Smooth muscle cell (in vitro differentiated cells): ENCODE data around the gene BOLA1. TPM values are rescaled to one million over a fixed set of nuclear protein-coding genes. Genes with fewer than 3 reads are reported as not detected.
"Not testable (repeated sequence)": the region's sequence is repeated elsewhere in the genome, so short reads cannot be mapped to it uniquely, and the experiment has no call there.

Experiments used
- DNase-seq: peaks from one replicate; lab custom pipeline; 2025; ENCODE audit not compliant: unreplicated experiment; lab: John Stamatoyannopoulos, UW
- H2AFZ ChIP-seq: fragments of 200-600 bp; sonication (generic); 2 replicates; pipeline ENCODE4 v1.6.0; 2016; ENCODE audit warnings: antibody characterized with exemption, low read depth, mild to moderate bottlenecking
- H3F3A ChIP-seq: fragments of 200-600 bp; sonication (generic); 2 replicates; pipeline ENCODE4 v1.6.0; 2017; ENCODE audit warnings: antibody characterized with exemption, low read depth
- H3K27ac ChIP-seq: fragments of 200-600 bp; sonication (generic); 2 replicates; pipeline ENCODE4 v1.5.1; 2016; ENCODE audit warnings: low read depth, mild to moderate bottlenecking
- H3K27me3 ChIP-seq: fragments of 200-600 bp; sonication (generic); 2 replicates; pipeline ENCODE4 v1.6.1; 2016; ENCODE audit warnings: low read depth, mild to moderate bottlenecking
- H3K36me3 ChIP-seq: fragments of 200-600 bp; sonication (generic); 2 replicates; pipeline ENCODE4 v1.5.1; 2016; ENCODE audit warnings: low read depth
- H3K4me1 ChIP-seq: fragments of 200-600 bp; sonication (generic); 2 replicates; pipeline ENCODE4 v1.5.1; 2016; ENCODE audit warnings: low read depth
- H3K4me2 ChIP-seq: fragments of 200-600 bp; sonication (generic); 2 replicates; pipeline ENCODE4 v1.6.0; 2016; ENCODE audit warnings: mild to moderate bottlenecking
- H3K4me3 ChIP-seq: fragments of 200-600 bp; sonication (generic); 2 replicates; pipeline ENCODE4 v1.5.1; 2016; ENCODE audit warnings: mild to moderate bottlenecking
- H3K79me2 ChIP-seq: fragments of 200-600 bp; sonication (generic); 2 replicates; pipeline ENCODE4 v1.6.0; 2016; ENCODE audit warnings: low read depth, mild to moderate bottlenecking
- H3K9ac ChIP-seq: fragments of 200-600 bp; sonication (generic); 2 replicates; pipeline ENCODE4 v1.6.0; 2016; ENCODE audit warnings: low read depth
- H3K9me3 ChIP-seq: fragments of 200-600 bp; sonication (generic); replicated peaks from 2 replicates; pipeline ENCODE4 v1.5.1; 2016; ENCODE audit warnings: low read depth
- H4K20me1 ChIP-seq: fragments of 200-600 bp; sonication (generic); 2 replicates; pipeline ENCODE4 v1.6.0; 2016; ENCODE audit warnings: low read depth
- WGBS: methylation state at CpG from one replicate; pipeline ENCODE4 v1.1.7; 2016; ENCODE audit warnings: low lambda C conversion rate; 5-methylcytosine and 5-hydroxymethylcytosine counted together
- polyA plus RNA-seq: library from polyadenylated mRNA; unstranded; fragments of >200 nt; fragmentation: Nextera tagmentation; extraction: Ambion mirVana; gene quantifications from 2 replicates; pipeline ENCODE4 v1.2.1, GENCODE V29; 2016
- total RNA-seq: library from RNA; depleted of rRNA; stranded (reverse); fragments of >200 nt; gene quantifications from 2 replicates; pipeline ENCODE4 v1.2.3, GENCODE V29; 2014
- TF ChIP-seq, protein P1 (sequence below): fragments of 200-600 bp; sonication (generic); IDR thresholded peaks from 2 replicates; pipeline ENCODE4 v1.5.1; 2017; ENCODE audit warnings: borderline replicate concordance, mild to moderate bottlenecking, antibody characterized with exemption; ENCODE audit not compliant: insufficient read depth, poor library complexity, severe bottlenecking

The BOLA1 gene, protein sequence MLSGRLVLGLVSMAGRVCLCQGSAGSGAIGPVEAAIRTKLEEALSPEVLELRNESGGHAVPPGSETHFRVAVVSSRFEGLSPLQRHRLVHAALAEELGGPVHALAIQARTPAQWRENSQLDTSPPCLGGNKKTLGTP
- total RNA-seq (14.3 and 21.3 TPM in 2 replicates), polyA plus RNA-seq (25.7 and 27.4 TPM in 2 replicates)

DNA sequence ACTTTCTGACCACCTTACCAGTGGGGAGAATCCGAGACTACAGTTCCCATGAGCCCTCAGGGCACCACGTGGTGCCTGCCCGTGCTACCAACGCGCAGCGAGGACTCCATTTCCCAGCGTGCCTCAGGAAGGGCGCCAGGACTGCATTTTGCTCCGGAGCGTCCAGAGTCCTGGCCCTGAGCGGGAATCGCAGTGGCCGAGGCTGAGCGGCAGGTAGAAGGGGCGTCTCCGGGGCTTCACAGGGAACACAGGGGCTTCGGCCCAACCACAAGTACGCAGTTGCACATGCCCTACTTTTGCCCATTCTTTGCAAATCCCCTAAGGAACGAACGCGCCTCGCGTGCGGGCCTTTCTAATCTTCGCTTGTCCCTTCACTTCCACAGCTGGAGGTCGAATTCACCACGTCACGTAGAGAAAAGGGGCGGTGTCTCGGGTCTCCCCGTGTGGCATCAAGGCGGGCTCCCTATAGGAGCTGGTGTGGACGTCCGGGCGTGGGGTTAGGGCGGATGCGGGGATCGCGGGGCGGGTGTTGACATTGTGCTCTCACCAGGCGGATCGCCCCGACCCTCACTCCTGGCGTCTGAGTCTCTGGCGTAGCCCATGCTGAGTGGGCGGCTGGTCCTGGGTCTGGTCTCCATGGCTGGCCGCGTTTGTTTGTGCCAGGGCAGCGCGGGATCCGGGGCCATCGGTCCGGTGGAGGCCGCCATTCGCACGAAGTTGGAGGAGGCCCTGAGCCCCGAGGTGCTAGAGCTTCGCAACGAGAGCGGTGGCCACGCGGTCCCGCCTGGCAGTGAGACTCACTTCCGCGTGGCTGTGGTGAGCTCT is at the start of gene BOLA1:
BOLA1 (plus strand) TSS at position 109 of the 825 bp plus-strand sequence; CDS start at position 601, 492 bp downstream.
- Histone ChIP-seq H3K4me3 (peak within 1 kb of the TSS; percentile 54), H3K4me2 (peak within 1 kb of the TSS; percentile 85), H2AFZ (peak within 1 kb of the TSS; percentile 82), H3K27ac (peak within 1 kb of the TSS; percentile 70), H3K27me3 (no peaks in the 10 kb centered on the region), H3K79me2 (no peaks in the 10 kb centered on the region), H3K4me1 (no peaks in the 10 kb centered on the region), H3F3A (no peaks in the 10 kb centered on the region), H3K9ac (peak within 1 kb of the TSS; percentile 49), H3K9me3 (no peaks in the 10 kb centered on the region), H3K36me3 (no peaks in the 10 kb centered on the region), H4K20me1 (no peaks in the 10 kb centered on the region)
- 32% methylated on average over 58 of the region's 65 CpGs for WGBS
- TF ChIP-seq, protein P1, sequence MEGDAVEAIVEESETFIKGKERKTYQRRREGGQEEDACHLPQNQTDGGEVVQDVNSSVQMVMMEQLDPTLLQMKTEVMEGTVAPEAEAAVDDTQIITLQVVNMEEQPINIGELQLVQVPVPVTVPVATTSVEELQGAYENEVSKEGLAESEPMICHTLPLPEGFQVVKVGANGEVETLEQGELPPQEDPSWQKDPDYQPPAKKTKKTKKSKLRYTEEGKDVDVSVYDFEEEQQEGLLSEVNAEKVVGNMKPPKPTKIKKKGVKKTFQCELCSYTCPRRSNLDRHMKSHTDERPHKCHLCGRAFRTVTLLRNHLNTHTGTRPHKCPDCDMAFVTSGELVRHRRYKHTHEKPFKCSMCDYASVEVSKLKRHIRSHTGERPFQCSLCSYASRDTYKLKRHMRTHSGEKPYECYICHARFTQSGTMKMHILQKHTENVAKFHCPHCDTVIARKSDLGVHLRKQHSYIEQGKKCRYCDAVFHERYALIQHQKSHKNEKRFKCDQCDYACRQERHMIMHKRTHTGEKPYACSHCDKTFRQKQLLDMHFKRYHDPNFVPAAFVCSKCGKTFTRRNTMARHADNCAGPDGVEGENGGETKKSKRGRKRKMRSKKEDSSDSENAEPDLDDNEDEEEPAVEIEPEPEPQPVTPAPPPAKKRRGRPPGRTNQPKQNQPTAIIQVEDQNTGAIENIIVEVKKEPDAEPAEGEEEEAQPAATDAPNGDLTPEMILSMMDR: no peak
- peak; percentile 58 for DNase-seq

DNA sequence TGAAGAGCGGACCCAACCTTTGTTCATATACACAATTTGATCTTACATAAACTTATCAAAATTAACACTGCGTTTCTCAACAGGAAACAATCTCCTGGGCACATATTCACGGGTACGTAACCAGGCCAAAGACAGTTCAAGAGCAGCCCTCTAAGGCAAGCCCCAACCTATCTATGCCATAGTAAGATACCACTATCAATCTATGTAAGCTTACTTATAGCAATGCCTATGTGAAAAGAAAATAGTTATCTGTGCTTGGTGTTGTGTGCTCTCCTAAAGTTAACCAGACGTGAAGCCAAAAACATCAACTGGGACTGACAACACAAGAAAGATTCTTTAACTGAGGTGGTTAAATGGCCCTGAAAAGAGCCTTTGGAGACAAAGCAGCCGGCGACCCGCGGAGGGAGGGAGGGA is 49.4 kb upstream of the BOLA1 start:
- Histone ChIP-seq H3K4me3 (peak overlapping the region; percentile 81), H3K9ac (peak overlapping the region; percentile 89), H3K36me3 (no peaks in the 10 kb centered on the region), H2AFZ (no peak overlapping the region), H3K27me3 (no peaks in the 10 kb centered on the region), H3K9me3 (no peaks in the 10 kb centered on the region), H3K4me1 (peaks cover 41% of the 10 kb centered on the region), H3K4me2 (peak overlapping the region; percentile 100), H3K27ac (peak overlapping the region; percentile 85), H4K20me1 (peaks cover 48% of the 10 kb centered on the region), H3K79me2 (peaks cover 51% of the 10 kb centered on the region), H3F3A (peaks cover 8% of the 10 kb centered on the region)
- TF ChIP-seq, protein P1: no peak
- 4% methylated on average over 6 of the region's 9 CpGs for WGBS
- no peak for DNase-seq

DNA sequence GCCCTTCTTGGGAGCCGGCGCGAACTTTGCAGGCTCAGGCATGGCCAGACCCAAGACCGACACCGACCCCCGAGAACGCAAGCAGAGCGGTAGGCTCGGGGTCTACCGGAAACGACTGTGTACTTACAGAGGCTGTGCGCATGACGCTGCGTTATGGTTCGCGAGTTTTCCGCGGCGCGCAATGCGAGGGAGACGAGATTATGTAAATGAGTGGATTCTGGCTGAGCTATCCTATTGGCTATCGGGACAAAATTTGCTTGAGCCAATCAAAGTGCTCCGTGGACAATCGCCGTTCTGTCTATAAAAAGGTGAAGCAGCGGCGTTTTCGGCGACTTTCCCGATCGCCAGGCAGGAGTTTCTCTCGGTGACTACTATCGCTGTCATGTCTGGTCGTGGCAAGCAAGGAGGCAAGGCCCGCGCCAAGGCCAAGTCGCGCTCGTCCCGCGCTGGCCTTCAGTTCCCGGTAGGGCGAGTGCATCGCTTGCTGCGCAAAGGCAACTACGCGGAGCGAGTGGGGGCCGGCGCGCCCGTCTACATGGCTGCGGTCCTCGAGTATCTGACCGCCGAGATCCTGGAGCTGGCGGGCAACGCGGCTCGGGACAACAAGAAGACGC is 48.5 kb upstream of the BOLA1 start:
- WGBS: no CpG with 5 or more reads among the region's 62 CpGs
- H3K27me3 ChIP-seq, H3K9ac ChIP-seq: not testable (repeated sequence)

DNA sequence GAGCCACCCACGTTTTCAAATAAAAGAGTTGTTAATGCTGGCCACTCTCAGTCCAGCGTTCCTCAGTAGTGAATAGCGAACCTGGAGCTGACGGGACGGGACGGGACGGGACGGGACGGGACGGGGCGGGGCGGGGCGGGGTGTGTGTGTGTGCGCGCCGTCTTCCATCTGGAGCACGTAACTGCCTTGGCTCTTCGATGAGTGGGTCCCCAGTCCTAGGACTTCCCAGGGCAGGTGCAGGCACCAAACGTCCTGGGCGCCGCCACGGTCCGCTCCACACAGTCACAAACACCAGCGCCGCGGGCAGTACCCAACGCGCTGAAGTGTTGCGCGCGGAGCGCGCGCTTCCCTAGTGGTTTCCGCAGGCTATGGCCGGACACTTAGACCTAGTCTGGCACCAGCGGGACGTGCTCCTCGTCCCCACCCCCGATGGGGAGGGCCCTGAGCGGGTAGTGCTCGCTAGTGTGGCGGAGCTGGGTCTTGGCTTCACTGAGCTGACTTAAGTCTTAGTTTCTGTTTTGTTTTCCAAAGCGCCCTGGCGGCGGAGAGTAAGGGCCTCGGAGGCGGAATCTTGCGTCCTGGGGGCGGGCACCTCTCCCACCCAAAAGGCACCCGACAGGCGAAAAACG is 47.7 kb upstream of the BOLA1 start:
- H3K4me1 ChIP-seq: peaks cover 24% of the 10 kb centered on the region
- peaks cover 30% of the 10 kb centered on the region for H4K20me1 ChIP-seq
- not testable (repeated sequence) for H3K36me3 ChIP-seq, H3K4me3 ChIP-seq, H3F3A ChIP-seq, DNase-seq, H2AFZ ChIP-seq, H3K4me2 ChIP-seq, H3K27me3 ChIP-seq, H3K9ac ChIP-seq, H3K9me3 ChIP-seq, H3K27ac ChIP-seq
- no CpG with 5 or more reads among the region's 53 CpGs for WGBS
- H3K79me2 ChIP-seq: peaks cover 34% of the 10 kb centered on the region

More for the DNA sequence above, 48.5 kb upstream of the BOLA1 start:
- H3K36me3 ChIP-seq, H3K4me3 ChIP-seq, H3K27ac ChIP-seq, H2AFZ ChIP-seq, DNase-seq, H3K9me3 ChIP-seq, H3F3A ChIP-seq, H3K4me2 ChIP-seq: not testable (repeated sequence)
- H4K20me1 ChIP-seq: peaks cover 39% of the 10 kb centered on the region
- H3K79me2 ChIP-seq: peaks cover 42% of the 10 kb centered on the region
- H3K4me1 ChIP-seq: peaks cover 32% of the 10 kb centered on the region

DNA sequence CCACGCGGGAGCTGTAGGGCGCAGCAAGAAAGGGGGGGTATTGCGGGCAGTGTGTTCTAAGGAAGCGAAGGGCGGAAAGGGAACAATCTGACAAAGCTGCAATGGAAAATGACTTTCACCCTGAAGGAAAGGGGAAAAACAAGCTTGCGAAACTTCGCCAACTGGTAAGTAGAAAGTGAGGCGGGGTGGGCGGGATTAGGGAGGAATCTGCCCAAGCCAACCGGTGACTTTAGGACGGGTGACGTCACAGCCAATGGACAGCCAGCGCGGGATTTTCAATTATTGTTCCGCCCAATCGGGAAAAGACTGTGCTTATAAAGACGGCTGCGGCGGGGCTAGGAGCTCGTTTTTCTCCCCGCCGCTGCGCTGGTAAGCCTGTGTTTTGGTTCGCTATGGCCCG is 47.1 kb upstream of the BOLA1 start:
- DNase-seq, H3K4me2 ChIP-seq, H3K36me3 ChIP-seq, H2AFZ ChIP-seq, H3K27ac ChIP-seq, H3F3A ChIP-seq, H3K4me3 ChIP-seq, H3K27me3 ChIP-seq, H3K9ac ChIP-seq, H3K9me3 ChIP-seq: not testable (repeated sequence)
- Histone ChIP-seq H4K20me1 (peaks cover 25% of the 10 kb centered on the region), H3K4me1 (peaks cover 24% of the 10 kb centered on the region), H3K79me2 (peaks cover 28% of the 10 kb centered on the region)
- WGBS: no CpG with 5 or more reads among the region's 26 CpGs

DNA sequence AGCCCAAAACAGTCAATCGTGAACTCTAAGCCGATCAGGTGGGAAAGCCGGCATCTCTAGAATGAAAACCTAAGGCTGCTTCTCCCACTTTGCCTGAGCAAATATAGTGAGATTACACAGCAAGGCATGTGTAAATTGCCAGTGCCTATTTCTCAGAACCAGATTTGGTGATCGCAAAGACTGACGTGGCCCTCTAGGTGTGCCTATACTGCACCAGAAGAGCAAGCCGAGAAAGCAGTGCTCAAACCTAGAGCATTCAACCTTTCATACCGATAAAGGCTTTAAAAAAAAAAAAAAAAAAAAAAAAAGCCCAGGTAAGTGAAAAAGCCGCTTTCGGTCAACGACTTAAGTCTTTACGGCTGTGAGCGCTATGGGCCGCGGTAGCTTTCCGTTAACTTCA is 39.1 kb upstream of the BOLA1 start:
- H3F3A ChIP-seq, H3K9ac ChIP-seq, DNase-seq, H4K20me1 ChIP-seq, H3K4me1 ChIP-seq, H3K9me3 ChIP-seq, H3K4me3 ChIP-seq, H2AFZ ChIP-seq, H3K27me3 ChIP-seq, H3K36me3 ChIP-seq, H3K79me2 ChIP-seq, H3K4me2 ChIP-seq, H3K27ac ChIP-seq: not testable (repeated sequence)
- no CpG with 5 or more reads among the region's 15 CpGs for WGBS
